Stimulated activated CD8-positive, alpha-beta memory T cell treated with anti-CD3 and anti-CD28 coated beads, Interleukin-15, amount 100 ng/mL, for 4 hours (primary cell): ENCODE measurements around the gene LYL1.
"Not testable (repeated sequence)": the region's sequence is repeated elsewhere in the genome, so short reads cannot be mapped to it uniquely, and the experiment has no call there.

Experiments
- DNase-seq, 2 donors: peaks; one replicate each; pipeline ENCODE4 v3.0.0-alpha.2; 2020; ENCODE audit warnings: low read depth in 2 of 2

The LYL1 gene

DNA sequence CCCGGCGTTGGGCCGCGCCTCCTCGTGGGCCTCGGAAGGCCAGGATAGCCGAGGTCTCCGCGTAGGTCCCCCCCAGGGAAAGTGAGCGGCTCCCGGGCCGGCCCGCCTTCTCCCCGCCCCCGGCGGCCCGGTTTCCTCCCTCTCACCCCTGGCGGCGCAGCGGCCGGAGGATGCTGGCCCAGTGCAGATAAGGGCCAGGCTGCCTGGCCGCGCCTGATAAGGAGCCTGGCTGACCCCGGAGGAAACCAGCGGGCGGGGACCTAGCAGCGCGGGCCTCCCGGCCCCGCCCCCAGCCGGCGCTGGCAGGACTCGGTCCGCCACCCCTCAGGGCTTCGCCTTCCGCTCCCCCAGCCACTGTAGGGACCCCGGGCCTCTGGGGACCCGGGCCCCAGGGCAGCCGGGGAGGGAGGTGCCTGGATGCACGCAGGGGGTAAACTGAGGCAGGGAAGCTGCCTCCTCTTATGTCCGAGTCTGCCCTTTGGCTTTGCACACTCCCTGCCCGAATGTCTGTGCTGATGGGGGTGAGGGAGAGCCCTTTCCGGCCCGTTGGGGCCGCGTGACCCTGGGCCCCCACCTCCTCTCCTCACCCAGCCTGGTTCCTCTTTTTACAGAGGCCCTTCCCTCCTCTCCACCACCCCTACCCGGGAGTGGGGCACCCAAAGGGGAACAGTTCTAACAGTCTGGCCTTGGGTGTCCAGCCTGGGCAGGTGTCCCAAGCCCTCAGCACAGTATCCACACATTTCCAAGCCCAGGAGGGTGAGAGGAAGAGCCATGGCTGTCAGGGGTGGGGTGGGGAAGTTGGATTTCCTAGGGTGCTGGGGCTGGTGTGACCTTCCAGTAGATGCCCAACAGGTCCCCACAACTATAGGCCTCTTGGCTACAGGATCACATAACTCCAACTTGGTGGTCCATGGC is at the start of gene LYL1:
LYL1 (minus strand) TSS at position 193 of the 915 bp plus-strand sequence. CDS start 1,687 bp downstream, outside the sequence.
- no peak for DNase-seq

DNA sequence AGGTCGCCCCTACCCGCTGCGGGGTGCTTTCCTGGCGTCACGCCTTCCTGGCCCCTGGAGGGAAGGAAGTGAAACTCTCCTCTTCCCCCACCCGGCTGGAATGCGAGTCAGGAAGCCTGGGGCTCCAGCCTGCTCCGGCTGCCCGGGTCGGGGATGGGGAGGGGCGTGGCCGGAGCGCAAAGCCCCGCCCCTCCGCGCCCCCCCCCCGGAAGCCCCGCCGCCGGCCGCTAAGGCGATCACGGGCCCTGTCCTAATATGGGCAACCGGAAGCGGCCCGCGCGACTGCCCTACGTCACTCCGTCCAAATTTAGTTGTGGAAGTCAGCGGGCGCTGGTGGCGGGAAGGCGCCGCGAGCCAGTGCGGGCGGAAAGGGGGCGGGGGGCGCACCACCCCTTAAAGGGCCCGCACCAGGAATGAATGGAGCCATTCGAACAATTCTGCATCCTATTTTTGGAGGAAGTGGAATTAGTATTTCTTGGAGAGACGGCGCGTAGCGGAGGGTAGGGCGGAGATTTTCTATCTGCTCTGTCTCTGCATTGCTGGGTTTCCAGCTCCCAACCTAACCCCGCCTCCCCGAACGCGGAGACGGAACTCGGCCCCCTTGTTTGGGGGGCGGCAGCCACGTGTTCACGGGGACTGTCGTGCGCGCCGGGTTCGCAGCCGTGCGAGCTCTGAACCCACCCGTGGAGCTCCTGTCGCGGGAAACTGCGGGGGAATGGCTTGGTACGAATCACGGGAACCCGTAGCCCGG is 49.1 kb upstream of the LYL1 start:
- DNase-seq = peak; percentile 93 to 94

DNA sequence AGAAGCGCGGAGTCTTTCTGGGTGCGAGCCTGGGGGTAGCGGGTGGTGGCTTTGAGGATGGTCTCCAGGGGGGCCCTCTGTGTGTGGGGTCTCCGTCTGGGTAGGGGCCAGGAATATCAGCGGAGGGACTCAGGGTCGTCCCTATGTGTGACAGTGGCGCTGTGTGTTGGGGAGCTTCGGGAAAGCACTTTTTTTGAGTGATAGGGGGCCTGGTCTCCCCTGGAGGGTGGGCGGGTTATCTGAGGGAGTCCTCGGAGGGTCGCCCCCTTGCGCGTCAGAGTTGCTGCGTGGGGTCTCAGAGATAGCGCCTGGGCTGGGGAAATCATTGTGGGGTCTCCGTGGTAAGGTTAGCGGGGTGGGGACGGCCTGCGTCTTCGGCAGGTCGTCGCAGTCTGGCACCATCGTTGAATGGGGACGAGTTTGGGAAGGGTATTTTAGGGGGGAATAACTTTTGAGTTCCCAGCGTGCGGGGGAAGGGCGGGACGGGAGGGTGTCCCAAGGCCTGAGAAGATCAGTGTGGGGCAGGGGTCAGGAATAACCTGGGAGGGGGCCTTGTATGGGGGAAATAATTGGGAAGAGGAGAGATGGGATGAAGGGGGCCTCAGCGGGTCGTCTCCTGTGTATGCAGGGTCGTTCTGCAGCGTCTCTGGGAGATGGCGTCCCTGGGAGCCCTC is 48.4 kb upstream of the LYL1 start:
- no peak for DNase-seq

DNA sequence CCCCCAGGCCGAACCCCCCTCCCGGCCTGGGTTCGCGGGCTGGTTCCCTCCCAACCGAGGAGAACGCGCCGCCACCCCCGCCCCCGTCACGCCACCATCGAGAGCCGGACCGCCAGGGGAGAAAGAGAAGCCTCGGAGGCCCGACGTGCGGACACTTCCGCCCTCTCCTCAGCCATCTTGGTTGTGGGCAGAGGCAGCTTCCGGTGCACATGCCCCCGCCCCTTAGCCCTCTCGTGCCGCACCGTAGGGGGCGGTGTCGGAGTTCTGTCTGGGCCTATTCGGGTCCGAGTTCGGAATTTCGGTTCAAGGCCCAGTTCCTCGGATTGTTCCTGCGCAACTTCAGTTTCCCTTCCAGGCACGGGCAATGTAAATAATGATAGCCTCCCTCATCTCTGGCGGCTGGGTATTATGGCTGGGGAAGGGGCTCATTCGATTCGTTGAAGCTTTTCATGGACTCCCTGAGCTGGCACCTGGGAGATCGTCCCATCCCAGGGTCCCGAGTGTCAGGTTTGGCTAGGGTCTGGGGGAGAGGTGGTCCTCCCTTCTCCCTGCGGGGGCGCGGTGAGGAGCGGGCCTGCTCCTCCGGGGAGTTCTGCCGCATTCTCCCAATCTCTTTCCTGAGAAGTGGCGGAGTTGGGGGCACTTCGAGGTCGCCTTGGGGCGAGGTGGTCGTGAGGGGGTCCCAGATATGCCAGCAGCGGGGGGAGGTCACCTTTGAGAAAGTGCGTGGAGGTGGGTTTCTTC is 47.7 kb upstream of the LYL1 start, which contains the start of the genes IER2 and STX10:
IER2 (plus strand) TSS at position 225 of the 744 bp plus-strand sequence. CDS start 2,776 bp downstream, outside the sequence.
STX10 (minus strand) TSS at position 189 of the 744 bp plus-strand sequence. CDS start 202 bp downstream, outside the sequence.
- DNase-seq = peak; percentile 85 to 90

DNA sequence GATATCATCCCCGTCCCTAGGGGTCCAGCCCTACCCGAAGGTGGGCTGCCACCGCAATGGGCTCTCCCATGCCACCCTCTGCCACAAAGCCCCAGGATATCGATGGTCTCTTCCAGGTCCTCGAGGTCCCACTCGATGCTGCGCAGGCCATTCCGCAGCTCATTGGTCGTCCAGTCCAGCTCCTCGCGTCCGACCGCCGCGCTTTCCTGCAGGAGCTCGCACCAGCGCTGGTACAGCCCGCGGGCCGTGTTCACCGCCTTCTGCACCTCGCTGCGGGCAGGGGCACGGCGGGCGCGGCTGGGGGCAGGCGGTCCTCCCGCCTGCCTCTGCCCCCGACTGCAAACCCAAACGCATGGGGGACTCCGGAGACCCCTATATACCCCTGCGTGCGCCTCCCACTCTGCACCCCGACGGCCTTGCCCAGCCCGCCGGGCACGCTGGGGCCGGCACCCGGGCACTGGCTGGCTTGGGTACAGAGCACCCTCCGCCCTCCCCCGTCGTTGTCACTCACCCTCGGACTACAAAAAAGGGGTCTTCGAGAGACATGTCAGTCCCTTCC is 47.0 kb upstream of the LYL1 start:
- DNase-seq = no peak

DNA sequence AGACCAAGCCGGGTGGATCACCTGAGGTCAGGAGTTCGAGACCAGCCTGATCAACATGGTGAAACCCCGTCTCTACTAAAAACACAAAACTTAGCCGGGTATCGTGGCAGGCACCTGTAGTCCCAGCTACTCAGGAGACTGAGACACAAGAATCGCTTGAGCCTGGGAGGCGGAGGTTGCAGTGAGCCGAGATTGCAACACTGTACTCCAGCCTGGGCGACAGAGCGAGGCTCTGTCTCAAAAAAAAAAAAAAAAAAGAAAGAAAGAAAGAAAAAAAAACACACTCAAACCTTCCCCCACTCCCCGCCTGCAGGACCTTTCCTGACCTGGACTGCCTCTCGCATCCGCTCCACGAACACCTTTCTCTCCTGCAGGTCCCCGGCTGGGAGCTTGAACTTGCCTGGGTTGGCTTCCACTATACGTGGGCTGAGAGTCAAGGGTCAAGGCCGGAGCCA is 46.5 kb upstream of the LYL1 start:
- DNase-seq = not testable (repeated sequence)

DNA sequence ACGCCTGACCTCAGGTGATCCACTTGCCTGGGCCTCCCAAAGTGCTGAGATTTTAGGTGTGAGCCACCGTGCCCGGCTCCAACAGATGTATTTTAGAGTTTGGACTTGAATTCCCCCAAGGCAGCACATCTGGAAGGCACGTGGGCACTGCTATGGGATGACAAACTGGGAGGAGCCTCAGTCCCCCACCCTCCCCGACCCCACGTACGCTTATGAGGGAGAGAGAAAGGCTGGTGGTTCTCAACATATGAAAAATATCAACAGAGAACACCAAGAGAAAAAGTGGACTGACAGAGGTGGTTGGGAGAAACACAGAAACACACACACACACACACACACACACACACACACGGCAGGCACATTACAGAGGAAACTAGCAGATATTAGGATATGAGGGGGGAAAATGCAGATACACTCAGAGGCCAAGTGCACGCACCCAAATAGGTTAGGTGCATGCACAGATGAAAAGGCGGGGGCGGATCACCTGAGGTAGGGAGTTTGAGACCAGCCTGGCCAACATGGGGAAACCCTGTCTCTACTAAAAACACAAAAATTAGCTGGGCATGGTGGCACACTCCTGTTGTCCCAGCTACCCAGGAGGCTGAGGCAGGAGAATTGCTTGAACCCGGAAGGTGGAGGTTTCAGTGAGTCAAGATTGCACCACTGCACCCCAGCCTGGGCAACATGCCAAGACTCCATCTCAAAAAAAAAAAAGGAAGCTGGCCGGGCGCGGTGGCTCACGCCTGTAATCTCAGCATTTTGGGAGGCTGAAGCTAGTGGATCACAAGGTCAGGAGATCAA is 44.3 kb upstream of the LYL1 start:
- no peak for DNase-seq

DNA sequence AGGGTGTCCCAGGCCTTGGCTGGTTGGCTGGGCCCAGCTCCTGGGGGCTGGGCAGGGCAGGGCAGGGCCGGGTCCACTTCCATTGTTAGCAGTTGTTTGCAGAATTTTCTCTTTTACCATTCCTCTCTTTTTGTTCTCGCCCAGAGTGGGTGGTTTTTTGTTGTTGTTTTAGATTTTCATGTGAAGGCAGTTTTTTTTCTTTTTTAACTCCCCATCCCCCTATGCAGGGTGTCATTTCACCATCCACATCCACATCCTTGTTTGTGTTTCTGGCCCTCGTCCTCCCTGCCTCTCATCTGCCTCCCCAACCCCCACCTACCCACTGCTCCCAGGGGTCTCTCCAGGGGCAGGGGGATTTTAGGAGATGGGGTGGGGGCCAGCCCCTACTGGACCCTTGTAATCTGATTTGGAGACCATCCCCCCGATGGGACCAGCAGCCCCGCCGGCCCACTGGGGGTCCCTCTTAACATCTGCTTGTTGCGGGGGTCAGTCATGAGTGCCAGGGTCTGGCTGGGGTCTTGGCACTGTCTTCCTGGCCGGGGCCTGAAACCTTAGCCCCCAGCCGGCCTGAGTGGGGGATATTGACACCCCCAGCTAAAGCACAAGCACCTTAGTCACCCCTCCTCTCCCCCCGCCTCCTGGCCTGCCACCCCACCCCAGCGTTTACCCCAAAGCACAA is 37.1 kb upstream of the LYL1 start:
- DNase-seq = no peak

DNA sequence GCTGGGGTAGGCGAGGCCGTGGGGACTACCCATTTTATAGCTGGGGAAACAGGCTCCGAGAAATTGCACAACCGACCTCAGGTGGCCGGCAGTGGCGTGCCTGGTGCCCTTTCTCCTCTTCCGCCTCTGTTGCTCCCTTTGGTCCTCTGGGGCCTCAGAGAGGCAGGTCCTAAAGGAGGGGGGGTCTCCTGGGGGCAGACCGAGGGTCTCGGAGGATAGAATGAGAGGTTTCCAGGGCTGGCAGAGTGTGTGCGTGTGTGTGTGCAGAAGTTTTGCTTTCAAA is 36.2 kb upstream of the LYL1 start:
- no peak for DNase-seq

DNA sequence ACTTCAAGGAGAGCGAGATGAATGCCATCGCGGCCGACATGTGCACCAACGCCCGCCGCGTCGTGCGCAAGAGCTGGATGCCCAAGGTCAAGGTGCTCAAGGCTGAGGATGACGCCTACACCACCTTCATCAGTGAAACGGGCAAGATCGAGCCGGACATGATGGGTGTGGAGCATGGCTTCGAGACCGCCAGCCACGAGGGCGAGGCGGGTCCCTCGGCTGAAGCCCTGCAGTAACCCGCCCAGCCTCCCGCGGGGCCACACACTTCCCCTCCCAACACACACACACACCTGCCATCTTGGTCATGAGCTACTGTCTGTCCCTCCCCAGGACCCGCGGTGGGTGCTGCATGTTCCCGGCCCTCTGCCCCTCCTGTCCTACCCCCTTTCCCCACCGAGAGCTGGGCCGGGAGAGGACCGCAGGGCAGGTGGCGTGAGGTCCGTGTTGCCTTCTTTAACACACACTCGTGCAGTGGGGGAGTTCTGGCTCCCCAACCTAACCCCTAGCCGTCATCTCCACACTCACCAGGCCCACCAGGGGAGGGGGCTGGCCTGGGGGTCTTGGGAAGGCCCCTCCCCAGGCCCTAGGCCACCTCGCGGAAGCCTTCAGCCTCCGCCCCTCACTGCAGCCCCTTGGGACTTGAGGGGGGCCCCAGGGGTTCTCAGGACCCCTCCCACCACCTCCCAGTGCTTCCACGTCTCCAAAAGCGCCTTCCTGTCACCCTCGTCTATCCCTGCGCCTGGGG is 35.7 kb upstream of the LYL1 start:
- no peak for DNase-seq

DNA sequence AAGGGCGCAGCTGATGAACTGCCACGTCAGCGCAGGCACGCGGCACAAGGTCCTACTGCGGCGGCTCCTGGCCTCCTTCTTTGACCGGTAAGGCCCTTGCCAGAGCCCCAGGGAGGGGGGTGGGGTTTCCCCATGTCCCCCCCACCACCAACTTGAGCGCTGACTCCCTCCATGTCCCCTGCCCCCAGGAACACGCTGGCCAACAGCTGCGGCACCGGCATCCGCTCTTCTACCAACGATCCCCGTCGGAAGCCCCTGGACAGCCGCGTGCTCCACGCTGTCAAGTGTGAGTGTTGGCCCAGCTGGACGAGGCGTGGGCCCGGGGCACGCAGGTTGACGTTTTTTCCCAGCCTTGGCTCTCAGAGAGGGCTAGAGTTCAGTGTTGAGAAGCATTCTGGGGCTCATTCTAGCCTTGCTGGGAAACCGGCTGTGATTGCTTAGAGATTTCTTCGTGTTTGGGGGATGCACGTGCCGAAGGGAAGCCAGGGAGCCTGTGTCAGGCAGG is 34.7 kb upstream of the LYL1 start:
- no peak for DNase-seq

DNA sequence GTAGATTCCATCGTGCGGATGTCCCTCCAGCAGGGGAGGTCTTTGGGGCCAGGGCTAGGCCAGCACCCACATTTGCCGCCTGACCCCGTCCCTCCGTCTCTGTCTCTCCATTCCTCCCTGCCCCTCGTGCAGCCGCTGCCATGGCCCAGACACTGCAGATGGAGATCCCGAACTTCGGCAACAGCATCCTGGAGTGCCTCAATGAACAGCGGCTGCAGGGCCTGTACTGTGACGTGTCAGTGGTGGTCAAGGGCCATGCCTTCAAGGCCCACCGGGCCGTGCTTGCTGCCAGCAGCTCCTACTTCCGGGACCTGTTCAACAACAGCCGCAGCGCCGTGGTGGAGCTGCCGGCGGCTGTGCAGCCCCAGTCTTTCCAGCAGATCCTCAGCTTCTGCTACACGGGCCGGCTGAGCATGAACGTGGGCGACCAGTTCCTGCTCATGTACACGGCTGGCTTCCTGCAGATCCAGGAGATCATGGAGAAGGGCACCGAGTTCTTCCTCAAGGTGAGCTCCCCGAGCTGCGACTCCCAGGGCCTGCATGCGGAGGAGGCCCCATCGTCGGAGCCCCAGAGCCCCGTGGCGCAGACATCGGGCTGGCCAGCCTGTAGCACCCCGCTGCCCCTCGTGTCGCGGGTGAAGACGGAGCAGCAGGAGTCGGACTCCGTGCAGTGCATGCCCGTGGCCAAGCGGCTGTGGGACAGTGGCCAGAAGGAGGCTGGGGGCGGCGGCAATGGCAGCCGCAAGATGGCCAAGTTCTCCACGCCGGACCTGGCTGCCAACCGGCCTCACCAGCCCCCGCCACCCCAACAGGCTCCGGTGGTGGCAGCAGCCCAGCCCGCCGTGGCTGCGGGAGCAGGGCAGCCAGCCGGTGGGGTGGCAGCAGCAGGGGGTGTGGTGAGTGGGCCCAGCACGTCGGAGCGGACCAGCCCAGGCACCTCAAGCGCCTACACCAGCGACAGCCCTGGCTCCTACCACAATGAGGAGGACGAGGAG is 32.7 kb upstream of the LYL1 start:
- DNase-seq = no peak

DNA sequence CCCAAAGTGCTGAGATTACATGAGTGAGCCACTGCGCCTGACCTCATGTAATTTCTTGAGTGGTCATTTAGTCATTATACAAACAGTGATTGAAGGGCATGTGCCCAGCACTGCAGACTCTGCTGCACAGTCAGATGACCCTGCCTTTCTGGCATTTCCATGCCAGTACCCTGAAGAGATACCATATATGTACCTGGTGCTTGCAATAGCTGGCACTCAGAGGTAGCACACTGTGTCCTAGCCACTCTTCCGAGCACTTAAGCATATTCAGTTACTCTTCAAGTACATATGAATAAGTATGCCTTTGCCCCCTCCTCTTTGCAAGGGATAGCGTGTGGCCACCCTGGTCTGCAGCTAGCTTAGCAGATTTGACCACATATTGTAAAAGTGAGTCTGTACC is 32.0 kb upstream of the LYL1 start:
- DNase-seq = no peak

DNA sequence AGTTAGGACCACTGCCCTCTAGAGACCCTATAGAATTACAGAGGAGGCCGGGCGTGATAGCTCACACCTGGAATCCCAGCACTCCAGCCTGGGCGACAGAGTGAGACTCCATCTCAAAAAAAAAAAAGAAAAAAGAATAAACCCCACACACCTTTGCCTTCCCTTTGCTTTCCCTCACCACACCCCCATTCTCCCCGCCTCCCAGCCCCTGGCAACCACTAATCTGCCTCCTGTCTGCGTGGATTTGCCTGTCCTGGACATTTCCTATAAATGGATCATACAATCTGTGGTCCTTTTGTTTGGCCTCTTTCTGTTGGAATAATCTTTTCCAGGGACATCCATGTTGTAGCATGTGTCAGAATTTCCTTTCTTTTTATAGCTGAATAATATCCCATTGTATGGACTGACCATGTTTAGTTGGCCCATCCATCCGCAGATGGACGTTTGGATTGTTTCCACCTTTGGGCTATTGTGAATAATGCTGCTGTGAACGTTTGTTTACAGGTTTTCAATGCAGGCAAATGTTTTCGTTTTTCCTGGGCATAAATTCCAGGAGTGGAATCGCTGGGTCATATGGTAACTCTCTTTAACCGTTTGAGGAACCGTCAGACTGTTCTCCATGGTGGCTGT is 30.7 kb upstream of the LYL1 start:
- DNase-seq = no peak

DNA sequence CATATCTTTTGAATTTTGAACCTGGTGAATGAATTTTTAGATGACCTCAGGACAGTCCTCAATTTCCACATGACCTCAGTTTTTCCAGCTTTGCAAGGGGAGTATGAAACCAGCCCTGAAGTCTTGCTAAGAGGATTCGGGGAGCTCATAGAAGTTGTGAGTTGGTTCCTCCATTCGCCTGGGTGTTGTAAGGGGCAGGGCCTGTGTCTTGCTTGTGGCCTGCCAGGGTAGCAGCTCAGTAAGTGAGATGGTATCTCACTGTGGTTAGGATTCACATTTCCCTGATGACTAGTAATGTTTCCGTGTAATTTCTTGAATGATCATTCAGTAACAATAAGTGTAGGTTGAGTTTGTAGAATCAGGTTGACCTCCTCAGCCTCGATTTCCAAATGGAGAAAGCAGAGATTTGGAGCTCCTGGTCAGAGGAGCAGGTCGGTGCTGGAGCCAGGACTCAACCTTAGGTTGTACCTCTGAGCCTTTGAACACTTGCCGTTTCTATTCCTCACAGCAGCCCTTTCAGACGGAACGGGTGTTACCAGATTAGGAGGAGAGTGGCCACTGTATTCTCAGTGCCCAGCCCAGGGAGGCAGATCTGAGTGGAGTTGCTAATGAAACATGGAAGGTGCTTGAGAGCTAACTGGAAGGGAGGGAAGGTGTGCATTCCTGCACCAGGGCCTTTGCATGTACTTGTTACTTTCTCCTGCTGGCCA is 30.0 kb upstream of the LYL1 start:
- peak in 1 of 2 donors; percentile 65 for DNase-seq

DNA sequence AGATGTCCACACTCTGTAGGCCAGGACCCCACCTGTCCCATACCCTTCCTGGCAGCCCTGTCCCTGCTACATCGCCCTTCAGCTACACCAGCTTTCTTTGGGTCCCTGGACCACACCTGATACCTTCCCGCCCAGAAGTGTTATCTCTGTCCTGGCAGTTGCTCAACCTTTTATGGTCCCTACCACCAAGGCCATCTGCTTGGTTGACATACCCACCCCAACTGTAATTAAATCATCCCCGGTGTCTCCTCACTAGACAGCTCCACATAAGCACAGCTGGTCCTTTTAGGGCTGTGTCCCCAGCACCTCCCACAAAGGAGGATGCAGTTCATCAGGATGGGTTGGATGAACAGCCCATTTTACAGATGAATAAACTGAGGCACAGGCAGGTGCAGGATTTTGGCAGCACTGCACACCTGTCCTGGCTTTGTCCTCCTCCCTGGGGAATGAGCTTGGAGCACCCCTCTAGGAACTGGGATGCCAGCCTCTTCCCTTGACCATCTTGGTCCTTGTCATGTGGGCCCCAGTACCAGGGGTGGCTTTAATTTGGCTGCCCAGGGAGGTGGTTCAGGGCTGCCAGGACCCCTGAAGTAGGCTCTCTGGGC is 28.3 kb upstream of the LYL1 start:
- no peak for DNase-seq
